ENCODE results near the gene ATCAY. TPM values are rescaled to one million over a fixed set of nuclear protein-coding genes. Genes with fewer than 3 reads are reported as not detected.
A peak's percentile ranks its signal among the peaks of the same experiment; 100 is the strongest.

ATCAY gene
- total RNA-seq, 3 donors from 2014 or later (not counting 1 experiment from before 2014, with no cell fraction given): not detected

DNA sequence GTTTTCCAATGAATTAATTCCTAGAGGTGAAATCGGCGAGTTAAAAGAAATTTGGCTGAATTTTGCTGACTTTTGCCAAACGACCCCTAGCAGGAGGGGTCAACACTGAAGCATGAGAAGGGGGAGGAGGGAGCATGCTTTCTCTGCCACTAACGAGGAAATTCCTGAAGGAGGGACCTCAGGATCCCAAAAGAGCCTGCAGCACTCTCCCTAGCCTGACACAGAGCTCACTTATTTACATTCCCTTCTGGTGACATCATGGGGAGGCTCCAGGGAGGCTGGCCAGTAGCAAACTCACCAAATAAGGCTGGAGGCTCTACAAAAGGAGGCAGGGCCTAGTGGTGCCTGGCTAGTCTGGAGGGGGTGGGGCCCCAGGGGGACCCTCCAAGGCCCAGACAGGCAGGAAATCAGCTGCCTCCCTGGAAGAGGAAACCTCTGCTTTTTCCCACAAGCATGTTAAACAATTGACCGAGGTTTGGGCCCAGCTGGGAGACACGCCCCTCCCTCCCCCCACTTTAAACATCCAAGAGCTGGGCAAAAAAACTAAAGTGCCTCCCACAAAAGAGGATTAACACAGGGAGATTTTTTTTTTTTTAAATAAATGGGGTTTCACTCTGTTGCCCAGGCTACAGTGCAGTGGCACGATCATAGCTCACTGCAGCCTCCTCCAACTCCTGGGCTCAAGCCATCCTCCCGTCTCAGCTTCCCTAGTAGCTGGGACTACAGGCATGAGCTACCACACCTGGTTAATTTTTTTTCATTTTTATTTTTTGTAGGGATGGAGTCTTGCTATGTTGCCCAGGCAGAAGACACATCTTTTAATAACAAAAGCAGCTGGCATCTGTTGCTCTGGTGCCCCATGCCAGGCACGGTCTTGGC is 88.3 kb downstream of the ATCAY start:
- H3K27ac ChIP-seq (ENCODE audit: low read length): no peak overlapping the region
- H3K4me3 ChIP-seq (ENCODE audit: low read length): no peak overlapping the region
- no peaks in the 10 kb centered on the region for H3K9me3 ChIP-seq (ENCODE audit: control insufficient read depth, insufficient read depth, low read length)
- TF ChIP-seq CTCF (IDR thresholded peaks at IDR 0.05): no peak
- Mint-ChIP-seq H3K27me3 (ENCODE audit: low read depth in 2 of 2) (no peaks in the 10 kb centered on the region), H3K4me1 (peaks cover 22 to 29% of the 10 kb centered on the region in 2 donors), H3K36me3 (no peaks in the 10 kb centered on the region), H3K4me3 (peak overlapping the region; percentile 47), H3K9me3 (no peaks in the 10 kb centered on the region), H3K27ac (peak overlapping the region in 1 of 2 donors; percentile 87)
- ATAC-seq: no peak
- peaks cover 28% of the 10 kb centered on the region for H3K4me1 ChIP-seq (ENCODE audit: control insufficient read depth, insufficient read depth, low read length)
- no peaks in the 10 kb centered on the region for H3K27me3 ChIP-seq (ENCODE audit: control insufficient read depth, insufficient read depth, low read length)
- intact Hi-C loops (cut with micrococcal nuclease): no loop called here
- peaks cover 32% of the 10 kb centered on the region for H3K36me3 ChIP-seq (ENCODE audit: control insufficient read depth, insufficient read depth, low read length)
- no peak for DNase-seq
- WGBS (ENCODE audit: insufficient coverage): 91% methylated on average over 7 of the region's 9 CpGs

DNA sequence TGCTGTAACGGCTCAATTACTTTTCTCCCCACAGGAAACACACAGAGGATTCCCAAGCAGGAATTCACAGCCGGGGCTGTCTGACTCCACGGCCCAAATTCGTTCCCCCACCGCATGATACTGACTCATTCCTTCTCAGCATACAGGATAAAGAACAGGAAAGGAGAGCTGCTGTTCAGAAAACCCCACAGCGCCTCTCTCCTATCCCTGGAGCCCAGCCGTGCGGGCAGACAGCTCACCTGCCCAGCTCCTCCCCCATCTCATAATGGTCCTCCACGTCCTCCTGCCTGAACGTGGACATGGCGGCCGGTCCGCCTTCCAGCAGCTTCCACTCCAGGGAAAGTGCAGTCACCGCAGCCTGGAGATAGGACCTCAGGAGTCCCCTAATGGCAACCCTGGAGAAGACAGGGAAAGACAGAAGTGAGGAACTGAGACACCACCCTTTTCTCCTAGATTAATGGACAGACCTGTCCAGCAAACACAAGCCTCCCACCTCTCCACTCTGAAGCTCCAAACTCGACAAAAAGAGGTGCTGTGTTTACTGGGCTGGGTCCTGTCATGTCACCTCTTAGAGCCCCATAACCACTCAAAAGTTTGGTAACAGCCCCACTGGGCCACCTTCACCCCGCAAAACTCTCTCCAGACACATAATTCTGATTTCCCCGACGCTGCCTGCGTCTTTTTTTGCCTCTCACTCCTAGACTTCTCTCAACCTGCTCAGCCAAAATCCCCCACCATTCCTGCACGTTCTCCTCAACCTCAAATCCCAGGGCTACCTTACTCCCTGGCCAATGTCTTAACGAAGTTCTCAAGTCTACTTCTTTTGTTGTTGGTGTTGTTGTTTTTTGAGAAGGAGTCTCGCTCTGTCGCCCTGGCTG is 89.2 kb downstream of the ATCAY start:
- ATAC-seq: no peak
- Histone ChIP-seq H3K4me1 (ENCODE audit: control insufficient read depth, insufficient read depth, low read length) (peaks cover 28% of the 10 kb centered on the region), H3K4me3 (ENCODE audit: low read length) (peak overlapping the region; percentile 100), H3K9me3 (ENCODE audit: control insufficient read depth, insufficient read depth, low read length) (no peaks in the 10 kb centered on the region), H3K27ac (ENCODE audit: low read length) (no peak overlapping the region), H3K36me3 (ENCODE audit: control insufficient read depth, insufficient read depth, low read length) (peaks cover 27% of the 10 kb centered on the region), H3K27me3 (ENCODE audit: control insufficient read depth, insufficient read depth, low read length) (no peaks in the 10 kb centered on the region)
- H3K4me3 Mint-ChIP-seq: peak overlapping the region; percentile 91
- intact Hi-C loops (cut with micrococcal nuclease): no loop called here
- TF ChIP-seq CTCF (IDR thresholded peaks at IDR 0.05): no peak
- no peak for DNase-seq
- H3K36me3 Mint-ChIP-seq: no peaks in the 10 kb centered on the region
- H3K27ac Mint-ChIP-seq: peak overlapping the region; percentile 77 to 87
- H3K27me3 Mint-ChIP-seq (ENCODE audit: low read depth in 2 of 2): no peaks in the 10 kb centered on the region
- H3K4me1 Mint-ChIP-seq: peaks cover 22 to 29% of the 10 kb centered on the region in 2 donors
- WGBS (ENCODE audit: insufficient coverage): 66% methylated on average over 22 of the region's 23 CpGs
- no peaks in the 10 kb centered on the region for H3K9me3 Mint-ChIP-seq

- Mint-ChIP-seq H3K27me3 (ENCODE audit: low read depth in 2 of 2) (no peaks in the 10 kb centered on the region), H3K27ac (peak overlapping the region; percentile 77 to 87), H3K9me3 (no peaks in the 10 kb centered on the region), H3K4me1 (peaks cover 22 to 29% of the 10 kb centered on the region in 2 donors), H3K36me3 (no peaks in the 10 kb centered on the region), H3K4me3 (peak overlapping the region; percentile 91)
- no peaks in the 10 kb centered on the region for H3K9me3 ChIP-seq (ENCODE audit: control insufficient read depth, insufficient read depth, low read length)
- 2% methylated on average over 21 of the region's 22 CpGs for WGBS (ENCODE audit: insufficient coverage)
- H3K27ac ChIP-seq (ENCODE audit: low read length): peak overlapping the region; percentile 87
- peak overlapping the region; percentile 100 for H3K4me3 ChIP-seq (ENCODE audit: low read length)
- peaks cover 25% of the 10 kb centered on the region for H3K36me3 ChIP-seq (ENCODE audit: control insufficient read depth, insufficient read depth, low read length)
- ATAC-seq (no peak), DNase-seq (no peak)
- H3K4me1 ChIP-seq (ENCODE audit: control insufficient read depth, insufficient read depth, low read length): peaks cover 28% of the 10 kb centered on the region
- no peak for TF ChIP-seq CTCF (IDR thresholded peaks at IDR 0.05)
- no peaks in the 10 kb centered on the region for H3K27me3 ChIP-seq (ENCODE audit: control insufficient read depth, insufficient read depth, low read length)
- intact Hi-C loops (cut with micrococcal nuclease): no loop called here
Measured at GRCh38 chr19:3970313-3970807, 89.9 kb downstream of the ATCAY start.
